ENCODE results near the gene KIF15.
"Not testable (repeated sequence)": the region's sequence is repeated elsewhere in the genome, so short reads cannot be mapped to it uniquely, and the experiment has no call there.

Gene KIF15

DNA sequence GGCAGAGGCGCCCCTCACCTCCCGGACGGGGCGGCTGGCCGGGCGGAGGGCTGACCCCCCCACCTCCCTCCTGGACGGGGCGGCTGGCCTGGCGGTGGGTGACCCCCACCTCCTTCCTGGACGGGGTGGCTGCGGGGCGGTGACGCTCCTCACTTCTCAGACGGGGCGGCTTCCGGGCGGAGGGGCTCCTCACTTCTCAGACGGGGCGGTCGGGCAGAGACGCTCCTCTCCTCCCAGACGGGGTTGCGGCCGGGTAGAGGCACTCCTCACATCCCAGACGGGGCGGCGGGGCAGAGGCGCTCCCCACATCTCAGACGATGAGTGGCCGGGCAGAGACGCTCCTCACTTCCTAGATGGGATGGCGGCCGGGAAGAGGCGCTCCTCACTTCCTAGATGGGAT is 59.6 kb downstream of the KIF15 start:
- DNase-seq = not testable (repeated sequence)

DNA sequence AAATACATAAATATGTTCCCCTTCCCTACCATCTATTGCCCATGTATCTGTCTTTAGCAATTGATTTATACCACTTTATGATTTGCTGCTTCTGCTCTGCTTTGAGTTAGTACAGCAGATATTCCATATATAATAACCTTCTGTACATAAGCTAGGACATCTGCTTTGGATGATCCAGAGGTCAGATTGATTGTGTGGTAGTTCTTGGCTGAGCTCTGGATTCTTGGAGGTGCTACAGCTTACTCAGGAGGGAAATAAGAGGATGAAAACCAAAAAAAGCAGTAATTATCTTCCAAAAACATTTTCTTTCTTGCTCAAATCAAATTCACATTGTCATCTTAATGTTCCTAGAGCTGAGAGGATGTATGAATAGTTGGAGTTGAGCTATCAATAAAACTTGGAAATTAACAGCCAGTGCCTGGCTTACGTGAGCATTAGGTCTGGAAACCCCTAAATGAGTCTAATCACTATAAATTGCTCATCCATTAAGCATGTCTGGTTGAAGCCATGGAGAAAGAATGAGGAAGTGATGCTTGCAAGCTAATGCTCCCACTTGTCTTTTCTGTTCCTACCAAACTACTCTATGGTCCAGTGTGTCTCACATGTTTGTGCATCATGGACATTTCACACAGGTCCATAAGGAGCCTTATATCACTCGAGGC is 63.8 kb downstream of the KIF15 start:
- no peak for DNase-seq

DNA sequence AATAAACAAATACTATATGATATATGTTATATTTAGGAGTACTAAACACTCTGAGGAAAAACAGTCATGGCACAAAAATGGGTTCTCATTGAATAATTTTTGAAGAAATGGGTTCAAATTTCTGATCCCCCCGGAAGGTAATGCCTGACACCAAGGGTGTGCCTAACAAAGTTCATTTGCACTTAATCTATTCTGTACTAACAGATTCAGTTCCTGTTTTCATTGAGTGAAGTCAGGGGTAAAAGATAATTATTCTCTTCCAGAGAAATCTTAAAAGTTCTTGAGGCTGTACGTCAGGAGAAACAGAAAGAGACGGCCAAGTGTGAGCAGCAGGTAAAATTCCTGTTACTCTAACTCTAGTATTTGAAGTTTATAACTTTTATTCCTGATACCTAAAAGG is 65.6 kb downstream of the KIF15 start:
- no peak for DNase-seq

DNA sequence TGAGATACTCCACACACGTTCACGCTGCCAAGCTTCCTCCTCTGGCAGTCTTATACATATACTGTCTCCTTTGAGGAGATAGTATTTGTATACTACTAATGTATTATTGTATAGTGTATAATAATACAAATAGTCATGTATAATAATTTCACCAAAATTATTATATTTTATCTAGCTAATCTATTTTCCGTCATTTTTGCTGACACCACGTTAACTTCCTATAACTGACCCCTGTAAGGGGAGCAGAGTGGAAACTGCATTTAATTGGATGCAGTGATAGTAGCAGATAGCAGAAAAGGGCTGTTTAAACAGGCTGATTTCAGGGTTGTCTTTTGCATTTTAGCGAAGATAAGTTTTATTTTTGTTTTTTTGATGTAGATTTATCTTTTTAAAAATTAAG is 69.6 kb downstream of the KIF15 start:
- DNase-seq = no peak

DNA sequence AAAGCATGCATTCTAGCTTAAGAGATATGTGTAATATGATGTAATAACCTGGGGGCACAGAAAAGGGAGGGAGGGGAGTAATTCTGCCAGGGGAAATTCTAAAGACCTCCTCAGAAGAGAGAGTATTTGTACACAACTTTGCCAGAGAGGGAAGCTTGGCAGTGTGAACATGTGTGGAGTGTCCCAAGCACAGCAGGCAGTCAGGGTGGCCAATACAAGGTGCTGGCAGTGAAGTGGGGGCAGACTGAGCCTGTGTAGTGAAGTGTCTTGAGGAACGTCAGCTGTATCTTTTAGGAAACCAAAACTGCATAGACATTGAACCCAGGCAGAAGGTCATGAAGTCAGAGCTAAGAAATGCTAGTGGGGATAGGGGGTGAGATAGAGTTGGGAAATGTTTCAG is 70.4 kb downstream of the KIF15 start:
- no peak for DNase-seq

DNA sequence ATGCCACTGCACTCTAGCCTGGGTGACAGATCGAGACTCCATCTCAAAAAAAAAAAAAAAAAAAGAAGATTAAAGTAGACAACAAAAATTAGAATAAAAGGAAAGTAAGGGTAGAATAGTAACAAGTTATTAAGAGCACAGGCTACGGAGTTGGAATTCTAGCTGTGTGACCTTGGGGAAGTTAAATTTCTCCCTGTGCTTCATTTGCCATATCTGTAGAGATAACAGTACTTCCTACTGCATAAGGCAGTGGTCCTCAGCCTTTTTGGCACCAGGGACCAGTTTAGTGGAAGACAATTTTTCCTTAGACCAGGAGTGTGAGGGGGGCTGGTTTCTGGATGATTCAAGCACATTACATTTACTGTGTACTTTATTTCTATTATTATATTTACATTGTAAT is 71.4 kb downstream of the KIF15 start:
- DNase-seq = no peak

DNA sequence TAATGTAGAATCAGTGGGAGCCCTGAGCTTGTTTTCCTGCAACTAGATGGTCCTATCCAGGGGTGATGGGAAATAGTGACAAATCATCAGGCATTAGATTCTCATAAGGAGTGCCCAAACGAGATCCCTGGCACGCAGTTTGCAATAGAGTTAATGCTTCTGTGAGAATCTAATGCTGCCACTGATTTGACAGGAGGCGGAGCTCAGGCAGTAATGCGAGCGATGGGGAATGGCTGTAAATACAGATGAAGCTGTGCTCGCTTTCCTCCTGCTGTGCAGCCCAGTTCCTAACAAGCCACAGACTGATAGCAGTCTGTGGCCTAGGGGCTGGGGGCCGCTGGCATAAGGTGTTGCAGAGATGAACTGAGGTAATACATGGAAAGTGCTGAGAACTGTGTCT is 71.8 kb downstream of the KIF15 start:
- DNase-seq = no peak

DNA sequence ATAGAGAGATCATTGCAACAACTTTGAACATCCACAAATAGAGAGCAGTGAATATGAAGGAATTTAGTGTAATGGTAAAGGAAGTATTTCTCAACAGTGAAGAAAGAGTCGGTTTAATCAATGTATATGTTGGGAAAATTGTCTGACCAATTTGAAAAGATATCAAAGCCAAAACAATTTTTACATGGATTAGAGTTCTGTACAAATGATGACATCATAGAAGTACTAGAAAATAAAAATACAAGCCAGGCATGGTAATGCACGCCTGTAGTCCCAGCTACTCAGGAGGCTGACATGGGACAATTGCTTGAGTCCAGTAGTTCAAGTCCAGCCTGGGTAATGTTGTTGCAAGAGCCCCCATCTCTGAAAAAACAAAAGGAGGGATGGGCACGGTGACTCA is 74.1 kb downstream of the KIF15 start:
- DNase-seq = no peak

DNA sequence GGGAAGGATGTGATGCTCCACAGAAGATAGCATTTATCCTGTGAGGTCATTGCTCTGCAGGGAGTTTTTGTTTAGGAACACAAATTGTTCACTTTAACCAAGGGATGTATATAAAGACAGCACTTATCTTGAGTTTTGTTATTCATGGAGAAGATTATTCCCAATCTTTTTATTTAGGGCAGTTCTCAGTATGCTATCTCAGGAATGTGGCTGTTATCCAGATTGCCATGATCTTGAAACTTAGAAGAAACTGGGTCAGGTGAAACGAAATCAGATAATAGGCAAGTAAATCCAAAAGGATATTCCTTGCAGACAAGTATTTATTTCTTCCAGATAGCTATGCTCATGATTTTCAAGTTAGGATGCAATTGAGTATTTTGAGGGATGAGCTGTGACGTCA is 80.8 kb downstream of the KIF15 start:
- DNase-seq = no peak

DNA sequence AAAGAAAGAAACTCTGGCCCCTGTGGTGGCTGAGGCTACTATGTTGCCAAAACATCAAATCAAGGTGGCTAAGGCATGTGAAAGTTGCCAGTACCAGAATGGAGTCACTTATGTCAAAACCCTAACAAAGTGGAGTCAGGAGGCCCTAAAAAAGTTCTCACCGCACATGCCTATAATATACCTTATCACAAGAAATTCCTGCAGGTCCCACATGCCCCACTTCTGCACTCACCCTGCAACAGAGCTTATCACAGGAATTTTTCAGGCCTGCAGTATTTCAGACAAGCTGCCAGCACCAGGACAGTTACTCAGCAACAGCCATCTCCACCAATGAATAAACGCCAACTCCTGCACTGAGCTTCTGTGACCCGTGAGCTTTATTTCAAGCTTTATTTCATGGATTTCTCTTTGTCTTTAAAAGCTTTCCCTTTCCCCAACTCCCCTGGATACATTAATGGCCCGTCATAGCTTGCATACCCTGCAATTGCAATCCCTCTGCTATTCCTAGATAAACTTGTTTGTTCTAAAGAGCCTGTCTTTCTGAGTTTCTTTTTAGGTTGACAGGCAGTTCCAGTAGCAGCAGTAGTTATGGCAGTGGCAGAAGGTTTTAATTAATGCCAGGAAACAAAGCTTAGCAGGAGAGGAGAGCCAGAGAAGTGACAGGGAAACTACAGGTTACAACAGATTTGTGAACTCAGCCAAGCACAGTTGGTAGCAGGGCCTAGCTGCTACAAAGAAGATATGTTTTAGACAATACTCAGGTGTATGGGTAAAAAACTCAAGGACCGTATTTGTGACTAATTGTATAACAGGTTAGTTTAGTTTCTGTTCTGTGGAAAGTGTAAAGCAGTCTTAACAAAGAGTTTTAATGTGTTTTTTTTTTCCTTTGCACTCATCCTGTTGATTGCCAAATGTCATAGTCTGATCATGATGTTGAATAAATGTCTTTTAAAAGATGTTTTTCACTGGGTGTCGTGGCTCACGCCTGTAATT is 84.2 kb downstream of the KIF15 start:
- DNase-seq = no peak

DNA sequence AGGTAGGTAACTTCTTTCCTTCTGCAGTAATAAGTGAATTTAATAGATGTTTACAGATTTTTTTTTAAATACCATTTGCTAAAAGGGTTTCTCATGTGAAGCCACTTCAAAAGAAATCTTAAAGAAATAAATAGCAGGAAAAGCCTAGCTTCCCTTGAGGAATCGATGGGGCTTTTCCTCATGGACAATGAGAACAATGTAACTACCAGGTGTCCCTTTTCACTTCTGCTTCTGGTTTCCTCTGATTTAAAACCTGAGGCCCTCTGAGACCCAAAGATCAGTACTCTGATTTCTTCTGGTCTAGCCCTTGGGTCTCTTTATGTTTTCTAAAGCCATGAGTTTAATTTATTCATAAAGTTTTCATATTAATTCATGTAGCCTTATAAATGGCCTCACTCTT is 87.0 kb downstream of the KIF15 start:
- no peak for DNase-seq

DNA sequence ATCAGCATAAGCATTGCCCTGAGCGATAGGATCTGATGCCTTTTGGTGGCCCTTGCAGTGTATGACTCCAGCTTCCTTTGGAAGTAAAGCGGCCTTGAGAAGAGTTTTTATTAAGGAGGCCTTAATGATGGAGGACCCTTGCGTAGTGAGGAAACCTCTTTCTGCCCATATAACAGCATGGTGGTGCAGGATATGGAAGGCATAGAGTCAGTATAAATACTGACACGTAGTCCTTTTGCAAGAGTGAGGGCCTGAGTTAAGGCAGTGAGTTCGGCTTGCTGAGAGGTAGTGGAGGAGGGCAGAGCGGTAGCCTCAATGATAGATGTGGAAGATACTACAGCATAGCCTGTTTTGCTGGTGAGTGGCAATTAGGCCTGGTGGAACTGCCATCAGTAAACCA is 95.1 kb downstream of the KIF15 start:
- DNase-seq = not testable (repeated sequence)

DNA sequence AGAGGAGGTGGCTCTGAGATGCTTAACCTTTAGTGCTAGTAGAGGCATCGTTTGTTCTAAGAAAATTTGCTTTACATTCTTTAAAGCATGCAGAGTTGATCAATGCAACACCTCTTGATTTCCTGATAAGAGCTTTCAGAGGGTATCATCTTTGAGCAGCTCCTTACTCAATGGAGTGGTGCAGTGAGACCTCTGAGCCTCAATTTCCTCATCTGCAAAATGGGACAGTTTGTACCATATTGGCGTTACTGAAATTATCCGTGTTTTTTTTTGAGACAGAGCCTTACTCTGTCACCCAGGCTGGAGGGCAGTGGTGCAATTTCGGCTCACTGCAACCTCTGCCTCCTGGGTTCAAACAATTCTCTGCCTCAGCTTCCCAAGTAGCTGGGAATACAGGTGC is 98.5 kb downstream of the KIF15 start:
- no peak for DNase-seq

DNA sequence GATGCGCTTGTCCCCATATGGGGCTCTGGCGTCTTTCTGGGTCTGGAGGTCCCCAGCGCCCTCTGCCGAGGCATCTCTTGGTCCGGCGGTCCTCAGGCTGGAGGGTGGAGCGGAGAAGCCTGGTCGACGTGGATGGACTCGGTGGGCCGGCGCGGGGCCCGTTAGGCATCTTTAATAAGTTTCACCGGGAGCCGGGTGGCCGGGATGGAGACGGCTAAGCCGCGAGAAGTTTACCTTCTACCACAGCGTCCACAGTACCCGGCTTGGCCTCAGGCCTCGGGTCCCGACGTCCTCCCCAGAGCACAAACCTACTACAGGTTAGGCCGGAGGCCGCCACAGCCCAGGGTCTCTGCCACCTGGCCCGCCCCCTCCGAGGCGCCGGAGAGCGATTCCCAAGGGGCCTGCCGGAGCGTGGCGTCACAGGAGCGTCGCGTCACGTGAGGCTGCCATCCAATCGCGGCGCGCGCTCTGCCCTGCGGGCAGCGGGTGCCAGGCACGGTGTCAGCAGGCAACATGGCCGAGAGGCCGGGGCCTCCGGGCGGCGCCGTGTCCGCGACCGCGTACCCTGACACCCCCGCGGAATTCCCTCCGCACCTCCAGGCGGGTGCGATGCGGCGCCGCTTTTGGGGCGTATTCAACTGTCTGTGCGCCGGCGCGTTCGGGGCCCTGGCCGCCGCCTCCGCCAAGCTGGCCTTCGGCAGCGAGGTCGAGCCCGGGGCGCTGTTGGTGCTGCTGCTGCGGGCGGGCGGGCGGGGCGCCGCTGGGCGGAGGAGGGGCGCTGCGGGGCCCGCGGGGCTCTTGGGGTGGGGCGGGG is 100.0 kb downstream of the KIF15 start, which contains the start of gene TMEM42:
Gene TMEM42 (plus strand): TSS at position 501 of the 814 bp plus-strand sequence. CDS start 13 bp downstream, at position 514.
- DNase-seq = peak; percentile 84

DNA sequence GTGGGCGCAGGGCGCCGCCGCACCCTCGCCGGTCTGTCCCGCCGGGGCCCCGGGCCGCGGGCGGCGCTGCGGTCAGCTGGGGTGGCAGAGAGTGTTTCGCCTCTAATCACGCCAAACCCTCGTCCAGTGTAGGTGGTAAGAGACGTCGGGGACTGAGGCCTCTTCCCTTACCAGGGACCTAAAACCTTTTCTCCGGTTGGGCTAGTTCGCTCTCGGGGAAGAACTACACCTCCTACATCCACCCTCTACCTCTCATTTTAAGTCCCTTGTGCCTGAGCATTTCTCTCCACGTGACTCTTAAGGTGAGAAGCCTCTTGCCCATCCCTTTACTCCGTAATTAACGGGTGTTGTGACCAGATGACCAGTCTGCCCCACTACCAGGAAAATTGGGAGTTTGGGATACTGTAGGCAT is 100.6 kb downstream of the KIF15 start:
- no peak for DNase-seq

DNA sequence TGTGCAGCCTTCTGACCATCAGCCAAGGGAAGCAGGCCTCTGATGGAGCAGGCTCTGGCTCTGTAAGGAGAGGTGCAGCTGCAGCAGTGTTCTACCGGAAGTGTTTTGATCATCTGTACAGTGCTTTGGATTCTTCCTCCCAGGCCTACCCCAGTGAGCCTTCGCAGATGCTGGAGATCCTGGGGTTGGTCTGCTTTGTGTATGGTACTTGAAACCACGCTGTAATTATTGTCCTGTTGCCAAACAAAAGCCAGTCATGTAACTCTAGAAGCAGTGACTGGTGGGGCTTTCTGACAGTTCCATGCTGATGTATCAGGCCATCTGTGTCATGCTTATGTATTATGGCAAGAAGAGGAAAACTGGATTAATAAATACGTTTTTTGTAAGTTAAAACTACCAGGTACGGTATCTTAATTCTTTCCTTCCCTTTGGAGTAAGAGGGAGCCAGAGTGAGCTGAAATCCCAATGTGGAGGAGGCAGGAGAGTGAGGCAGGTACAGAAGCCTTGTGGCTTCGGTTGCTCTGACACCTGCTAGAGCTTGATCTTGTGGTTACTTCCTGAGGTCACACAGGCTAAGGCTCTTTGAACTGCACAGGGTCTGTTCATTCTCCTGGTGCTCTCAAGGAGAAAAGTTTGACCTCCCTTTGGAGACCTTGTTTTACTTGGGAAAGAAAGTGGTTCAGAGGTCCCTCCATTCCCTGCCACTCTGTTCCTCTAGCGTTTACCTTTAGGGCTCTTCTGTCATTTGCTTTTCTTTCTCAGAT is 103.9 kb downstream of the KIF15 start:
- DNase-seq = peak; percentile 48

DNA sequence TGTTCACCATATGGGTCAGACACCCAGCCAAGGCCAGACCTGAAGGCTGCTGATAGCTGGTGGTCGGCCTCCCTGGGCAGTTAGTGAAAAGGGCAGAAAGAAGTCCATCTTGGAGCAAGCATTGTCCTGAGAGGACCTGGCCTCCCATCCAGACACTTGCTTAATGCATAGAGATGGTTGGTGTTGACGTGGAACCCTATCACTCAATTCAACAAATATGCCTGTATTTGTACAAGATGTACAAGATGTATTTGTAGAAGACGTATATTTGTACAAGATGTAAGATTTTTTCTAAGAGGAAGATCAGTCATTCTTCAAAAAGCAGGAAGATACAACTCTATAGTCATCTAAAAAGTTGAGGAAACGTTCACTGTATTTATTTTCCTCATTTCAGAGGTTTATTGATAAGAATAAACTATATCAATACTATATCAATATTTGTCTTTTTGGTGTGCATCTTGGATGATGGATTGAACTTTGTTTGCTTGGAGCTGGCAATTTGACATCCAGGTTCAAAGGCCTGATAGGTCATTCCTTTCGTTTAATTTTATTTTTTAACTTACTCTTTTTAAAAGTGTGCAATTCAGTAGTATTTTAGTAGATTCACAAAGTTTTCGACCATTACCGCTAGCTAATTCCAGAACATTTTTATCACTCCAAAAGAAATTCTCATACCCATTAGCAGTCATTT is 106.0 kb downstream of the KIF15 start:
- no peak for DNase-seq

DNA sequence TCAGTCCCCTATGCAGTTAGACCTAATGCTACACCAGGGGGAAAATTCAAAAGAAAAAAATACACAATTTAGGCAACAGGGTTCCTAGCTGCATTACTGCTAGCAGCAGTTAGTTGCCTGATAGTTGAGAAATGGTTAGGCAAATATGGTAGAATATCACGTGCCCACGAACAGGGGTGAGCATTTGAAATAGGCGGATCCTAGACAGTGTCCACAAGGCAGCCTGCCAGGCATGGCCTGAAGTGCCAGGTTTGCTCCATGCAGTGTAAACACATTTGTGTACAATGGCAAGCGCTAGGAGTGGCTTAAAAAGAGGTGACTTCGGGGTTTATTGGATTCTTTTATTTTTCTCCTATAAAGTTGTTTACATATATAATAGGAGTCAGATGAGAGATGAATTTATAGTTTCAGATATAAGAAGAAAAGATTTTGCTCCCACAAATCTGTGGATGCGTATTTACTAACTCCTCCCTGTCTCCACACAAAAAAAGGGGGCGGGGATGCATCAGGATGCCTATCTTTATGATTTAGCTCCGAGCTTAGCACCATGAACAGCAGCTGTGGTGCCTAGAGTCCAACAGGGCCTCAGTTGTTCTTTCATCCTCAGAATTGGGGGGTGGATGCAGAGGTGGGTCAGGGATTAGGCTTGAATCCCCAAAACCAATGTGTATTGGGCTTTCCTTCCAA is 108.9 kb downstream of the KIF15 start:
- peak; percentile 61 for DNase-seq

DNA sequence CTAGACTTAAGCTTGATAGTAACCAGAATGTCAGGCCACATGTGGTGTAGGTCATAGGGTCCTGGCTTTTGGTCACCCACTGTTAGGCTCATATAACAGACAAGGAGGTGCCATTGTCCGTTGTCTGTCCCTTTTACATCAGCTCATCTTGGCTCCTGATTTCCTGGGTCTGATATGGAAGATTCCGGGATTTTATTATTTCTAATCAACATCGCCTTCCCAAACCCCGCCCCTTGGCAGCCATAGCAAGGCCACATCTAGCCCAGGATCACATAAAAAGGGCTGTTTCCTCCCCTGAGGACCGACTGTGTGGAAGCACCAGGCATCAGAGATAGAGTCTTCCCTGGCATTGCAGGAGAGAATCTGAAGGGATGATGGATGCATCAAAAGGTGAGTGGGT is 112.7 kb downstream of the KIF15 start, which contains the start of gene TGM4:
Gene TGM4 (plus strand): TSS at position 301 of the 400 bp plus-strand sequence. CDS start 71 bp downstream, at position 372.
- DNase-seq = no peak

DNA sequence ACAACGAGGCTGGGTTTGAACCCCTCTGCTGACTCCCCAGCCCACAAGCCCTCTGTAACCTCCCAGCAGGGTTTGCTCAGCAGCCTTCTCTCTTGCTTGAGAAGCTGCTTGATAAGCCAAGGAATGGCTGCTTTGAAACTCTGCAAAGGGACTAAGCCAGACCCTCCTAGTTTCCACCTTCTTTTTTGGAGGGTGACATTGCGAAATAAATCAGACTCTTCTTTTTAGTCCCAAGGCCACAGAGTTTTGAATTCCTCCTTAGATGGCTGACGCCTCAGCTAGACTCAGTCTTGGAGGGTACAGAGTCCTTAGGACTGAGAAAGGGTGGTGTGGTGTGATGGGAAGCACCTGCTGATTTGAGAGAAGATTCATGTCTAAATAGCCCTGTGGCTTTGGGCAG is 114.0 kb downstream of the KIF15 start:
- no peak for DNase-seq

DNA sequence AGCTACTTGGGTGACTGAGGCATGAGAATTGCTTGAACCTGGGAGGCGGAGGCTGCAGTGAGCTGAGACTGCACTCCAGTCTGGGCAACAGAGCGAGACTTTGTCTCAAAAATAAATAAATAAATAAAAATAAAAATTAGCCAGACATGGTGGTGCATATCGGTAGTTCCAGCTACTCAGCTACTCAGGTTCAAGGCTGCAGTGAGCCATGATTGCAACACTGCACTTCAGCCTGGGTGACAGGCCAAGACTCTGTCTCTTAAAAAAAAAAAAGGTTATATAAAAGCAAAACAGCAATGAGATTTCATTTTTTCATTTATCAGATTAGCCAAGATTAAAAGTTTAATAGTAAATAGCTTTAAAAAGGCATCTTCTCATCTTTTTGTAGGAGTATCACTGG is 115.7 kb downstream of the KIF15 start:
- no peak for DNase-seq
